ENCODE data around the gene TAS1R1. TPM values are rescaled to one million over a fixed set of nuclear protein-coding genes. Genes with fewer than 3 reads are reported as not detected.

TAS1R1 gene
- total and polyA plus RNA-seq, 9 of the 15 experiments (the other 6 are each of a cell fraction or from before 2014, with no cell fraction given), result 0.06 TPM; not detected in 8

DNA sequence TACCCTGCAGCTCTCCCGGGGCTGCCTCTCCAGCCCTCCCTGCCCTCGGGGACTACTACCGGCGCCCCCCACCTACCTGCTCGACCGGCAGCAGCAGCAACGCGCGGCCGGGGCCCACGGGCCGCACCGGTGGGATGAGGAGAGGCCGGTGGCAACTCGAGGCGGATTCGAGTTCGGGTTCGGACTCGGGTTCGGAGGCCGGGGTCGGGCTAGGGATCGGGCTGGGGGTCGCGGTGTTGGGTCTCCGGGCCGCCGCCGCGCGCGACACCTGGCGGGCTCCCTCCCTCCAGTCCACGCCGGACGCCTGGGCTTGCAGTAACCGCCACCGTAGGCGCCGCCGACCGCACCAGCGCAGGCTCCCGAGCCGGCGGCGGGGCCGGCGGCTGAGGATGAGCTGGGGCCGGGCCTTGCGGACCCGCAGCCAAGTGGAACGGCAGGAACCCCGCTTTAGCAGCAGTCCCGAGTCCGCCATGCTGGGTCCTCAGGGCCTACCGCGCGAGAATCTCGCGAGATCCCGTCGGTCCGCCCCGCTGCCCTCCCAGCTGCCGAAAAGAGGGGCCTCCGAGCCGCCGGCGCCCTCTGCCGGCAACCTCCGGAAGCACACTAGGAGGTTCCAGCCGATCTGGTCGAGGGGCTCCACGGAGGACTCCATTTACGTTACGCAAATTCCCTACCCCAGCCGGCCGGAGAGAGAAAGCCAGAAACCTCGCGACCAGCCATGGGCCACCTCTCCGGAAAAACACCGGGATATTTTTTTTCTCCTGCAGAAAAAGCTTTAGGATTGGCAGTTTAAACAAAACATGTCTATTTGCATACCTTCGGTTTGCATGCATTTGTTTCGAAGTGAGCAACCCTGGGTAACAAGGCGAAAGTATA is 838 bp upstream of the TAS1R1 start, which contains the start of gene NOL9 (continued):
- TF ChIP-seq, protein P1, sequence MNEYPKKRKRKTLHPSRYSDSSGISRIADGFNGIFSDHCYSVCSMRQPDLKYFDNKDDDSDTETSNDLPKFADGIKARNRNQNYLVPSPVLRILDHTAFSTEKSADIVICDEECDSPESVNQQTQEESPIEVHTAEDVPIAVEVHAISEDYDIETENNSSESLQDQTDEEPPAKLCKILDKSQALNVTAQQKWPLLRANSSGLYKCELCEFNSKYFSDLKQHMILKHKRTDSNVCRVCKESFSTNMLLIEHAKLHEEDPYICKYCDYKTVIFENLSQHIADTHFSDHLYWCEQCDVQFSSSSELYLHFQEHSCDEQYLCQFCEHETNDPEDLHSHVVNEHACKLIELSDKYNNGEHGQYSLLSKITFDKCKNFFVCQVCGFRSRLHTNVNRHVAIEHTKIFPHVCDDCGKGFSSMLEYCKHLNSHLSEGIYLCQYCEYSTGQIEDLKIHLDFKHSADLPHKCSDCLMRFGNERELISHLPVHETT (CRISPR knock-in tag; conservative IDR thresholded peaks at IDR 0.05 in 1 of 2, IDR thresholded peaks at IDR 0.05 in 1 of 2), result peak in 1 of 2 experiments; percentile 70; a peak in 2 of 4 replicates
- TF ChIP-seq ZFX (CRISPR knock-in tag; IDR thresholded peaks at IDR 0.05), result peak; percentile 91
- peak in 1 of 2 experiments; percentile 77; a peak in 2 of 4 replicates for TF ChIP-seq HDAC1 (IDR thresholded peaks at IDR 0.05)
- TF ChIP-seq SP1 (CRISPR knock-in tag; IDR thresholded peaks at IDR 0.05), result peak; percentile 83
- TF ChIP-seq ARHGAP35 (IDR thresholded peaks at IDR 0.05; ENCODE audit: partially characterized antibody), result peak; percentile 97
- TF ChIP-seq, protein P2, sequence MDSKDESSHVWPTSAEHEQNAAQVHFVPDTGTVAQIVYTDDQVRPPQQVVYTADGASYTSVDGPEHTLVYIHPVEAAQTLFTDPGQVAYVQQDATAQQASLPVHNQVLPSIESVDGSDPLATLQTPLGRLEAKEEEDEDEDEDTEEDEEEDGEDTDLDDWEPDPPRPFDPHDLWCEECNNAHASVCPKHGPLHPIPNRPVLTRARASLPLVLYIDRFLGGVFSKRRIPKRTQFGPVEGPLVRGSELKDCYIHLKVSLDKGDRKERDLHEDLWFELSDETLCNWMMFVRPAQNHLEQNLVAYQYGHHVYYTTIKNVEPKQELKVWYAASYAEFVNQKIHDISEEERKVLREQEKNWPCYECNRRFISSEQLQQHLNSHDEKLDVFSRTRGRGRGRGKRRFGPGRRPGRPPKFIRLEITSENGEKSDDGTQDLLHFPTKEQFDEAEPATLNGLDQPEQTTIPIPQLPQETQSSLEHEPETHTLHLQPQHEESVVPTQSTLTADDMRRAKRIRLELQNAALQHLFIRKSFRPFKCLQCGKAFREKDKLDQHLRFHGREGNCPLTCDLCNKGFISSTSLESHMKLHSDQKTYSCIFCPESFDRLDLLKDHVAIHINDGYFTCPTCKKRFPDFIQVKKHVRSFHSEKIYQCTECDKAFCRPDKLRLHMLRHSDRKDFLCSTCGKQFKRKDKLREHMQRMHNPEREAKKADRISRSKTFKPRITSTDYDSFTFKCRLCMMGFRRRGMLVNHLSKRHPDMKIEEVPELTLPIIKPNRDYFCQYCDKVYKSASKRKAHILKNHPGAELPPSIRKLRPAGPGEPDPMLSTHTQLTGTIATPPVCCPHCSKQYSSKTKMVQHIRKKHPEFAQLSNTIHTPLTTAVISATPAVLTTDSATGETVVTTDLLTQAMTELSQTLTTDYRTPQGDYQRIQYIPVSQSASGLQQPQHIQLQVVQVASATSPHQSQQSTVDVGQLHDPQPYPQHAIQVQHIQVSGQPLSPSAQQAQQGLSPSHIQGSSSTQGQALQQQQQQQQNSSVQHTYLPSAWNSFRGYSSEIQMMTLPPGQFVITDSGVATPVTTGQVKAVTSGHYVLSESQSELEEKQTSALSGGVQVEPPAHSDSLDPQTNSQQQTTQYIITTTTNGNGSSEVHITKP (IDR thresholded peaks at IDR 0.05; ENCODE audit: partially characterized antibody), result no peak
- TF ChIP-seq, protein P3, sequence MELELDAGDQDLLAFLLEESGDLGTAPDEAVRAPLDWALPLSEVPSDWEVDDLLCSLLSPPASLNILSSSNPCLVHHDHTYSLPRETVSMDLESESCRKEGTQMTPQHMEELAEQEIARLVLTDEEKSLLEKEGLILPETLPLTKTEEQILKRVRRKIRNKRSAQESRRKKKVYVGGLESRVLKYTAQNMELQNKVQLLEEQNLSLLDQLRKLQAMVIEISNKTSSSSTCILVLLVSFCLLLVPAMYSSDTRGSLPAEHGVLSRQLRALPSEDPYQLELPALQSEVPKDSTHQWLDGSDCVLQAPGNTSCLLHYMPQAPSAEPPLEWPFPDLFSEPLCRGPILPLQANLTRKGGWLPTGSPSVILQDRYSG (tag; conservative IDR thresholded peaks at IDR 0.05; ENCODE audit: low read depth), result no peak
- TF ChIP-seq WHSC1 (IDR thresholded peaks at IDR 0.05; ENCODE audit: low read length), result no peak
- no peak for TF ChIP-seq FOXJ2 (tag; IDR thresholded peaks at IDR 0.05)
- TF ChIP-seq ZNF232 (CRISPR knock-in tag; IDR thresholded peaks at IDR 0.05), result no peak
- TF ChIP-seq, protein P4, sequence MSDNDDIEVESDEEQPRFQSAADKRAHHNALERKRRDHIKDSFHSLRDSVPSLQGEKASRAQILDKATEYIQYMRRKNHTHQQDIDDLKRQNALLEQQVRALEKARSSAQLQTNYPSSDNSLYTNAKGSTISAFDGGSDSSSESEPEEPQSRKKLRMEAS (CRISPR knock-in tag; IDR thresholded peaks at IDR 0.05), result peak; percentile 61
- TF ChIP-seq GTF2E2 (tag; IDR thresholded peaks at IDR 0.05), result peak; percentile 96; the same call in 1 of the 2 replicates
- no peak for TF ChIP-seq MEF2A (IDR thresholded peaks at IDR 0.05; ENCODE audit: control insufficient read depth, low read depth, low read length)
- TF ChIP-seq ZC3H8 (IDR thresholded peaks at IDR 0.05), result no peak
- TF ChIP-seq RCOR1 (IDR thresholded peaks at IDR 0.05; ENCODE audit: borderline replicate concordance in 1 of 2, low read depth in 2 of 2, low read length in 2 of 2), result peak; percentile 28 to 77; a peak in 2 of 4 replicates
- peak; percentile 78 for TF ChIP-seq CTBP1 (IDR thresholded peaks at IDR 0.05; ENCODE audit: borderline replicate concordance)
- TF ChIP-seq, protein P5, sequence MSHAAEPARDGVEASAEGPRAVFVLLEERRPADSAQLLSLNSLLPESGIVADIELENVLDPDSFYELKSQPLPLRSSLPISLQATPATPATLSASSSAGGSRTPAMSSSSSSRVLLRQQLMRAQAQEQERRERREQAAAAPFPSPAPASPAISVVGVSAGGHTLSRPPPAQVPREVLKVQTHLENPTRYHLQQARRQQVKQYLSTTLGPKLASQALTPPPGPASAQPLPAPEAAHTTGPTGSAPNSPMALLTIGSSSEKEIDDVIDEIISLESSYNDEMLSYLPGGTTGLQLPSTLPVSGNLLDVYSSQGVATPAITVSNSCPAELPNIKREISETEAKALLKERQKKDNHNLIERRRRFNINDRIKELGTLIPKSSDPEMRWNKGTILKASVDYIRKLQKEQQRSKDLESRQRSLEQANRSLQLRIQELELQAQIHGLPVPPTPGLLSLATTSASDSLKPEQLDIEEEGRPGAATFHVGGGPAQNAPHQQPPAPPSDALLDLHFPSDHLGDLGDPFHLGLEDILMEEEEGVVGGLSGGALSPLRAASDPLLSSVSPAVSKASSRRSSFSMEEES (CRISPR knock-in tag; IDR thresholded peaks at IDR 0.05), result no peak
- TF ChIP-seq GABPB1 (CRISPR knock-in tag; IDR thresholded peaks at IDR 0.05), result peak; percentile 80; the same call in 1 of the 2 replicates
- 0 out of 2 replicates have a peak, but pooled peaks have one; percentile 49 for TF ChIP-seq ZBTB17 (CRISPR knock-in tag; IDR thresholded peaks at IDR 0.05)
